GM23248 (cell line): Measurements from ENCODE around the gene FTSJ1.

Experiments used
- EZH2 ChIP-seq: fragments of 200-600 bp; sonication (generic); IDR thresholded peaks from 2 replicates; pipeline ENCODE4 v1.6.1; 2018; ENCODE audit warnings: antibody characterized with exemption, mild to moderate bottlenecking; ENCODE audit not compliant: insufficient read depth, poor library complexity, severe bottlenecking
- EZH2phosphoT487 ChIP-seq: fragments of 200-600 bp; sonication (generic); IDR thresholded peaks from 2 replicates; pipeline ENCODE4 v1.6.1; 2018; ENCODE audit warnings: antibody characterized with exemption, moderate library complexity, mild to moderate bottlenecking, low read depth; ENCODE audit not compliant: insufficient read depth

- TF ChIP-seq EZH2: no peak
- TF ChIP-seq EZH2phosphoT487: no peak
Observed at GRCh38 chrX:48475774-48476577, at the start of gene FTSJ1.
